Testis (tissue), 3 donors: Measurements from ENCODE around the gene SYT8. TPM values are rescaled to one million over a fixed set of nuclear protein-coding genes. Genes with fewer than 3 reads are reported as not detected.

ENCODE experiments used
- DNase-seq: peaks from one replicate; pipeline ENCODE4 v3.0.0-alpha.2; 2019
- H3K27ac ChIP-seq, 2 donors: fragments of 200-600 bp; sonication (generic); one replicate each; pipeline ENCODE4 v1.5.1; 2019
- H3K27me3 ChIP-seq: fragments of 200-600 bp; sonication (generic); one replicate; pipeline ENCODE4 v1.5.1; 2019
- H3K36me3 ChIP-seq: fragments of 200-600 bp; sonication (generic); one replicate; pipeline ENCODE4 v1.5.1; 2017; ENCODE audit warnings: low read depth; ENCODE audit errors: missing control alignments
- H3K4me1 ChIP-seq: fragments of 200-600 bp; sonication (generic); one replicate; pipeline ENCODE4 v1.5.1; 2019
- H3K4me3 ChIP-seq, 2 donors: fragments of 200-600 bp; sonication (generic); one replicate each; pipeline ENCODE4 v1.5.1; 2017 to 2019
- H3K9me3 ChIP-seq: fragments of 200-600 bp; sonication (generic); one replicate; pipeline ENCODE4 v1.5.1; 2017
- CTCF ChIP-seq, 3 experiments: fragments of 450-650 bp in 2 of 3; fragments of 200-600 bp in 1 of 3; sonication (generic) in 1 of 3; IDR thresholded peaks; one replicate each; pipeline ENCODE4 v1.5.1; 2016 to 2019; ENCODE audit warnings: antibody characterized with exemption in 3 of 3, mild to moderate bottlenecking in 2 of 3, moderate library complexity in 1 of 3
- POLR2A ChIP-seq: fragments of 450-650 bp; IDR thresholded peaks from one replicate; pipeline ENCODE4 v1.6.1; 2017; ENCODE audit warnings: antibody characterized with exemption, mild to moderate bottlenecking, moderate library complexity
- WGBS, 2 donors: methylation state at CpG; one replicate each; pipeline ENCODE4 v1.1.5; 2018; 5-methylcytosine and 5-hydroxymethylcytosine counted together
- intact Hi-C: fragments of 100-400 bp; cut with DNase I; formaldehyde crosslinking; loops from one replicate; pipeline ENCODE4 v1.15.1; 2023; ENCODE audit warnings: low total_unique reads
- polyA plus RNA-seq: library from polyadenylated mRNA; stranded (reverse); fragments of 350-450 nt; fragmentation: Illumina TruSeq; extraction: RNeasy Lipid Tissue Mini Kit (QIAGEN cat#74804); gene quantifications from one replicate; pipeline ENCODE4 v1.2.3, GENCODE V29; 2014; ENCODE audit warnings: low read depth, low replicate concordance; ENCODE audit not compliant: insufficient read depth
- total RNA-seq, 2 donors: library from RNA; depleted of rRNA; stranded (reverse); fragments of >200 nt; gene quantifications; one replicate each; pipeline ENCODE4 v1.2.3, GENCODE V29; 2016

Gene SYT8
- total and polyA plus RNA-seq, 3 donors from 2014 or later: 0.98 to 2.7 (median 1.7) TPM

DNA sequence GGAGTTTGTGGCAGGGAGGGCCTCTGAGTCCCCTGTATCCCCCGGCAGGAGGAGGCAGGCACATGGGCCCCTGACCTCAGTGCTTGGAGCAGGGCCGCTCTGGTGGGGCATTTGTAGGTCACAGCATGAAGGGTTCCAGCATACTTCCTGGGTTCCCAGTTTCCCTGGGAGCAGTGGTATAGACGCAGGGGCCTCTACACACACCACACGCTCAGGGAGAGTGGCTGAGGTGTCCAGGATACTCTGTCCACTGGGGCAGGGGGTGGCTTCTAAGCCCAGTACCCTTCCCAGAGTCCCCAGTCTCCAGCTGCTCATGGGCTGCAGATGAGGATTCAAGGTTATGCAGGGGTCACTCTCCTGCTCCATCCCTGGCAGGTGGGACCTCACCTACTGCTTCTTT lies 24.2 kb downstream of the SYT8 start:
- H3K4me1 ChIP-seq: peaks cover 11% of the 10 kb centered on the region
- DNase-seq: no peak
- TF ChIP-seq POLR2A (no peak), CTCF (IDR thresholded peaks at IDR 0.05) (no peak)
- 76 to 87% methylated on average over 2 to 4 of the region's 4 CpGs for WGBS, 2 donors
- no peaks in the 10 kb centered on the region for H3K27me3 ChIP-seq
- H3K36me3 ChIP-seq: no peaks in the 10 kb centered on the region
- no peak overlapping the region for H3K27ac ChIP-seq
- H3K4me3 ChIP-seq: no peak overlapping the region
- H3K9me3 ChIP-seq: no peaks in the 10 kb centered on the region
- intact Hi-C loops: no loop called here

DNA sequence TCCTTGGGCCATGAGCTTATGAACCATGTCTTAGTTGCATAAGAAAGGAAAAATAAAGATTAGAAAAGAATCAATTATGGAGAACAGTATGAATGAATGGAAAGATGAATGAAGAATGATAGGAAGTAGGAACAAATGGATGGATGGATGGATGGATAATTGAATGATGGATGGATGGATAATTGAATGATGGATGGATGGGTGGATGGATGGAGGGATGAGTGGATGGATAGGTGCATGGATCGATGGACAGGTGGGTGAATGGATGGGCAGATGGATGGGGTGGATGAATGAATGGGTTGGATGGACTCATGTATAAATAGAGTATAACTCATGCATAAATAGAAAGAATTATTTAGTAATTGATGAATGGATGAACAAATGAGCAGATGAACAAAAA lies 25.3 kb downstream of the SYT8 start:
- WGBS, 2 donors: 89 to 100% methylated on average over 1 of the region's 1 CpG
- TF ChIP-seq POLR2A: no peak
- no peak for TF ChIP-seq CTCF (IDR thresholded peaks at IDR 0.05)
- no peak for DNase-seq
- no peak overlapping the region for H3K27ac ChIP-seq
- H3K4me3 ChIP-seq: no peak overlapping the region
- no peaks in the 10 kb centered on the region for H3K27me3 ChIP-seq
- intact Hi-C loops: no loop called here
- H3K36me3 ChIP-seq: no peaks in the 10 kb centered on the region
- H3K4me1 ChIP-seq: peaks cover 21% of the 10 kb centered on the region
- no peaks in the 10 kb centered on the region for H3K9me3 ChIP-seq

- DNase-seq: no peak
- Histone ChIP-seq H3K4me3 (no peak overlapping the region), H3K36me3 (no peaks in the 10 kb centered on the region), H3K4me1 (peaks cover 21% of the 10 kb centered on the region), H3K9me3 (no peaks in the 10 kb centered on the region), H3K27ac (no peak overlapping the region), H3K27me3 (no peaks in the 10 kb centered on the region)
- TF ChIP-seq POLR2A: no peak
- no peak for TF ChIP-seq CTCF (IDR thresholded peaks at IDR 0.05)
- 85 to 93% methylated on average over 4 of the region's 4 CpGs for WGBS, 2 donors
- intact Hi-C loops: no loop called here
Observed at GRCh38 chr11:1861435-1862411, 26.9 kb downstream of the SYT8 start.

GRCh38 chr11:1862588-1863351 lies 28.0 kb downstream of the SYT8 start:
- TF ChIP-seq POLR2A (no peak), CTCF (IDR thresholded peaks at IDR 0.05) (no peak)
- intact Hi-C loops: no loop called here
- Histone ChIP-seq H3K27ac (no peak overlapping the region), H3K36me3 (no peaks in the 10 kb centered on the region), H3K27me3 (no peaks in the 10 kb centered on the region), H3K4me1 (peaks cover 21% of the 10 kb centered on the region), H3K4me3 (no peak overlapping the region), H3K9me3 (no peaks in the 10 kb centered on the region)
- DNase-seq: no peak
- 86 to 98% methylated on average over 8 to 14 of the region's 14 CpGs for WGBS, 2 donors
